Vein endothelial cell (primary cell): Measurements from ENCODE around the gene KLK14. TPM values are rescaled to one million over a fixed set of nuclear protein-coding genes. Genes with fewer than 3 reads are reported as not detected.

Experiments
- total RNA-seq: library from RNA; depleted of rRNA; stranded (reverse); fragments of >200 nt; gene quantifications from 2 replicates; pipeline ENCODE4 v1.2.3, GENCODE V29; 2012

The KLK14 gene, protein sequence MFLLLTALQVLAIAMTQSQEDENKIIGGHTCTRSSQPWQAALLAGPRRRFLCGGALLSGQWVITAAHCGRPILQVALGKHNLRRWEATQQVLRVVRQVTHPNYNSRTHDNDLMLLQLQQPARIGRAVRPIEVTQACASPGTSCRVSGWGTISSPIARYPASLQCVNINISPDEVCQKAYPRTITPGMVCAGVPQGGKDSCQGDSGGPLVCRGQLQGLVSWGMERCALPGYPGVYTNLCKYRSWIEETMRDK
- not detected in 2 replicates for total RNA-seq

DNA sequence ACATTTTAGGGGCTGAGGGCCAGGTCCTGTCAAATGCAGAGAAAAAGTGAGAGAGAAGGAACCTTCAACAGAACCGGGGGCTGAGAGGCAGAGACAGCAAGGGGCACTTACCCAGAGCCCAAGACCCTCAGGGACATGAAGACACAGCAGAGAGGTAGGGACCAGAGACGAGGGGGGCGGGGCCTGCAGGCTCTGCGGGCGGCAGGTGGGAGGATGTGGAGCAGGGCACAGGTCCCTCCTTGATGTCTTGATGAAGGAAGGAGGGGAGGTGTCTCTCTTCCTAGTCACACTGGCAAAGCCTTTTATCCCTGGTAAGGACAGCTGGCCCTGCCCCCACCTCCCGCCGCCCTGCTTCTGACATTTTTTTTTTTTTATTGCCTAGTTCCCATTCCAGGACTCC, at the start of gene KLK14:
Gene KLK14, minus strand, starts transcription at position 277 of the 400 bp plus-strand sequence. Its CDS starts 273 bp downstream, at position 4.

DNA sequence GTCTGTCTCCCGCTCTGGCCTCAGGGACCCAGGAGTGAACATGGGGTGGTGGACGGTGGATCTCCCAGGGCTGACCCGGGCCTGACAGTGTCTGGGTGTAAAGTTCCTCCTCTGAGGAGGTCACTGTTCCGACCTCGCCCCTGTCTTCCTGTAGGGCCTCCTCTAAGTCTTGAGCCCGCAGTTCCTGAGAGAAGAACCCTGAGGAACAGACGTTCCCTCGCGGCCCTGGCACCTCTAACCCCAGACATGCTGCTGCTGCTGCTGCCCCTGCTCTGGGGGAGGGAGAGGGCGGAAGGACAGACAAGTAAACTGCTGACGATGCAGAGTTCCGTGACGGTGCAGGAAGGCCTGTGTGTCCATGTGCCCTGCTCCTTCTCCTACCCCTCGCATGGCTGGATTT, 42.0 kb upstream of the KLK14 start, which contains the start of gene SIGLEC9:
Gene SIGLEC9, plus strand, starts transcription at position 178 of the 400 bp plus-strand sequence. Its CDS starts 69 bp downstream, at position 247.

DNA sequence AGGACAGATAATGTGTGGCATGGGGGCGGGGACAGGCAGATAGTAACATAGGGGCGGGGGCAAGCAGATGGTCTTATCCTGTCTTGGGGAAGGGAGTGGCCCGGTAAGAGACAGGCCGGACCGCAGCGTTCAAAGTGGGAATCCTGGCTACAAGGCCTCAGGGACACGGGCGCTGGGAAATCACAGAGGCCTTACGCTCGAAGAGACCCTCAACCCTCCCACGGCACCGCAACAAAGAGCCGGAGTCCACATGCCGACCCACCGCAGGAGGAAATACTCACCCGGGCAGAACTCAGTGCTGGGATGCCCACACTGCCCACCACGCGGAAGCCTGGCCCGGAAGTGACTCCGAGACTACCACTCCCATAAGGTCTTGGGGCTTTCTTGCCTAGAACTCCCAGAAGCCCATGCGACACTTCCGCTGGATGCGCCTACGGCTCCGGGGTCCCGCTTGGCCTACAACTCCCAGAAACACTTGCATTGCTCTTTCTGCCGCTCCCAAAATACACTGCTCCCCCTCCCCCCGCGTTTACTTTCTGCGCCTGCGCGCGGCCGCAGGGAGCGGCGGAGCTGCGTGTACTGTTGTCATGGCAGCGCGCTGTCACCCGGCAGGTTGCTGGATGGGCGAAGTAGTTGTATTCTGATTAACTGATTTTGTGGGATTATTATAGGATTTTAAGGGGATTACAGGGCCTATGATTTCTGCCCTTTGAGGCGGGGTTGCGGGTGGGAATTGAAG, 25.5 kb upstream of the KLK14 start, which contains the start of gene CTU1:
Gene CTU1, minus strand, starts transcription at position 344 of the 739 bp plus-strand sequence. CDS start 3,840 bp downstream, outside the sequence.

DNA sequence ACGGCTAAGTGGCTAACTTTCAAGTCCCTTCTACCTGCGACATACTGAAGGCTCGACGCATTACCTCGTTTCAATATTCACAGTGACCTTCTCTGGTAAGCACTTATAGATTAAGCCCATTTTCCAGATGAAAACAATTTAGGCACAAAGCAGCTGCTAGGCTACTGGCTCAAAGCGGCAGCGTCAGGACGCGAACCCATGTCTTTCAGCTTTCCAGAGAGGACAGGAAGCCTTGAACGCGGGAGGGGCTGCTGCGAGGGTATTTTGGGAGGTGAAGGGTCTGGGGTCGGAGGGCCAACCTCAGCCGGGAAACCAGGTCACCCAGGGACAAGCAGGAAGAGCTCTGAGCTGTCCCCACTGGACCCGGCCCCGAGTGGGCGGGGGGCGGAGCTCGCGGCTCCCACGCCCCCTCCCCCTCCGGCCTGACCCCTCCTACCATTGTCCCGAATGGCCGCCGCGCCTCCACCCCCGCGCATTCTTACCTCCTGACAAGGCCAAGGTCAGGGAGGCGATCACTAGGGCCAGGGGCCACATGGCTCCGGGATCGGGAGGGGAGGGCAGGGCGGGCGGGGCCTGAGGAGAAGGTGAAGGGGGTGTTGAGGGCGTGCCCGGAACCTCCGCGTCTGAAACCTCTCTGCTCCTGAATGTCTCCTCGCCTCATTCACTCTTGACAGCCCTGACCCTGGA, 18.0 kb downstream of the KLK14 start, which contains the start of gene KLK13:
Gene KLK13, minus strand, starts transcription at position 559 of the 687 bp plus-strand sequence. Its CDS starts 25 bp downstream, at position 534.

DNA sequence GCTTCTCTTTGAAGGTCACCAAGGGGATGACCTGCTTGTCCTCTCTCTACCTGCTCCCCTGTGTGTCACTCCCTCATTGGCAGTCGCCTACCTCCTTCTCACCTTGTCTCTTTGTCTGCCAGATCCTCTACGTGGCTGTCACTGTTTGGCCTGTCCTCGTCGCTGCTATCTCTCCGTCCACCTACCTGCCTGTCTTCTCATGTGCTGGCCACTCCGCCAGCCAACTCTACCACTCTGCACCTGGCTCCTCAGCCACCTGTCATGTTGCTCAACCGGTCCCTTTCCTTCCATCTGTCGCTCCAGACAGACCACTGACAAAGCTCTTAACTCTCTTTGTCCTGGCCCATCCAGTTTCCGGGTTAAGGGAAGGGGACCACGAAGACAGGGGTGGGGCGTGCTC, 48.0 kb downstream of the KLK14 start, which contains the start of gene KLK12:
Gene KLK12, minus strand, starts transcription at position 299 of the 400 bp plus-strand sequence. CDS start 381 bp downstream, outside the sequence.

Other genes with a start within 250 kb of the KLK14 start
- not detected in 2 replicates for gene KLK15, start 249.3 kb downstream of the KLK14 start, total RNA-seq
- not detected in 2 replicates for gene KLK3, start 228.0 kb downstream of the KLK14 start, total RNA-seq
- not detected in 2 replicates for gene KLK2, start 209.4 kb downstream of the KLK14 start, total RNA-seq
- gene KLK4, start 171.5 kb downstream of the KLK14 start, total RNA-seq, result not detected in 2 replicates
- gene KLK5, start 129.8 kb downstream of the KLK14 start, total RNA-seq, result not detected in 2 replicates
- 0.29 TPM in 1 of 2 replicates, not detected in the other for gene KLK6, start 113.3 kb downstream of the KLK14 start, total RNA-seq
- gene KLK7, start 99.0 kb downstream of the KLK14 start, total RNA-seq, result not detected in 2 replicates
- not detected in 2 replicates for gene KLK8, start 81.3 kb downstream of the KLK14 start, total RNA-seq
- not detected in 2 replicates for gene KLK10, start 63.2 kb downstream of the KLK14 start, total RNA-seq
- gene KLK11, start 56.3 kb downstream of the KLK14 start, total RNA-seq, result not detected in 2 replicates
- not detected in 2 replicates for gene KLK12, start 47.9 kb downstream of the KLK14 start, total RNA-seq
- gene KLK13, start 17.8 kb downstream of the KLK14 start, total RNA-seq, result not detected in 2 replicates
- 5.6 and 6.9 TPM in 2 replicates for gene CTU1, start 25.5 kb upstream of the KLK14 start, total RNA-seq
- gene SIGLEC9, start 42.0 kb upstream of the KLK14 start, total RNA-seq, result not detected in 2 replicates
- not detected in 2 replicates for gene SIGLEC7, start 59.4 kb upstream of the KLK14 start, total RNA-seq
- not detected in 2 replicates for gene CD33, start 142.2 kb upstream of the KLK14 start, total RNA-seq
- gene SIGLECL1, start 168.2 kb upstream of the KLK14 start, total RNA-seq, result not detected in 2 replicates
- not detected in 2 replicates for gene IGLON5, start 228.8 kb upstream of the KLK14 start, total RNA-seq